Motor neuron (in vitro differentiated cells): ENCODE measurements around the gene ZBTB39. TPM values are rescaled to one million over a fixed set of nuclear protein-coding genes. Genes with fewer than 3 reads are reported as not detected.
"Not testable (repeated sequence)": the region's sequence is repeated elsewhere in the genome, so short reads cannot be mapped to it uniquely, and the experiment has no call there.

Experiments used
- ATAC-seq, 8 experiments: fragments of 200-7000 bp; cut with Tn5 transposase; replicated peaks in 6 of 8; 2 replicates each; pipeline ENCODE4 v1.8.0; 2021; ENCODE audit warnings: mild to moderate bottlenecking in 8 of 8, moderate library complexity in 8 of 8
- H3K27ac ChIP-seq, 2 donors: fragments of 250-450 bp; sonication (Bioruptor Pico); 2 replicates each; pipeline ENCODE4 v1.9.0; 2021; ENCODE audit warnings: antibody characterized with exemption in 2 of 2, mild to moderate bottlenecking in 2 of 2, moderate library complexity in 1 of 2
- H3K4me1 ChIP-seq, 2 donors: fragments of 250-450 bp; sonication (Bioruptor Pico); replicated peaks in 1 of 2; 2 replicates each; pipeline ENCODE4 v1.6.1; 2021; ENCODE audit warnings: antibody characterized with exemption in 2 of 2, mild to moderate bottlenecking in 2 of 2, moderate library complexity in 1 of 2
- H3K4me3 ChIP-seq, 5 donors: fragments of 250-450 bp; sonication (Bioruptor Pico); 2 replicates each; pipeline ENCODE4 v1.9.0; 2021; ENCODE audit warnings: antibody characterized with exemption in 5 of 5, mild to moderate bottlenecking in 5 of 5, moderate library complexity in 4 of 5
- WGBS, 10 experiments: fragments of 450-650 bp; shearing (Covaris generic); methylation state at CpG; one replicate each; pipeline ENCODE4 v1.0.0; 2022; 5-methylcytosine and 5-hydroxymethylcytosine counted together
- in situ Hi-C, 9 experiments: fragments of 400-800 bp; cut with MboI; loops; one replicate each; pipeline ENCODE4 v1.15.0; 2021; ENCODE audit warnings: low sequenced_read_pairs in 9 of 9, low pct_unique_long_range_greater_than_20kb in 2 of 9; ENCODE audit not compliant: unreplicated experiment in 9 of 9
- total RNA-seq, 8 experiments: library from RNA; unstranded; fragments of 300-600 nt; gene quantifications; 2 replicates each; pipeline versions ENCODE4 v1.2.3 to v1.2.4, GENCODE V29; 2022

The ZBTB39 gene
- total RNA-seq, 8 experiments from 2014 or later, result 4.4 to 17.8 (median 9.3) TPM

GRCh38 chr12:56963557-56963956 is 42.8 kb downstream of the ZBTB39 start:
- H3K27ac ChIP-seq, ATAC-seq, H3K4me1 ChIP-seq, in situ Hi-C loops, H3K4me3 ChIP-seq: not testable (repeated sequence)
- no CpG with 5 or more reads among the region's 27 CpGs for WGBS, 10 experiments

- H3K4me1 ChIP-seq, ATAC-seq, in situ Hi-C loops, H3K27ac ChIP-seq, H3K4me3 ChIP-seq: not testable (repeated sequence)
- WGBS, 10 experiments, result 57 to 83% (median 71%) methylated on average over 1 to 4 of the region's 4 CpGs; no CpG with 5 or more reads in 2 of the 10 experiments
Observed at GRCh38 chr12:56962247-56962646, 44.1 kb downstream of the ZBTB39 start.

GRCh38 chr12:56958422-56958821 is 47.9 kb downstream of the ZBTB39 start:
- Histone ChIP-seq H3K27ac (no peak overlapping the region), H3K4me3 (no peak overlapping the region), H3K4me1 (no peaks in the 10 kb centered on the region)
- in situ Hi-C loops, result no loop called here
- no peak for ATAC-seq
- 20 to 80% (median 72%) methylated on average over 1 to 2 of the region's 2 CpGs; no CpG with 5 or more reads in 4 of the 10 experiments for WGBS, 10 experiments

GRCh38 chr12:56957229-56958052 is 48.9 kb downstream of the ZBTB39 start, which contains the start of gene RDH16:
RDH16 (minus strand) TSS chr12:56957608; CDS start chr12:56957462, 146 bp downstream.
- peak in 3 of 8 experiments; percentile 53 to 81 (median 71) for ATAC-seq
- in situ Hi-C loops, result no loop called here
- Histone ChIP-seq H3K4me3 (no peak within 1 kb of the TSS), H3K27ac (no peak within 1 kb of the TSS), H3K4me1 (no peaks in the 10 kb centered on the region)
- 29 to 100% (median 67%) methylated on average over 1 to 6 of the region's 10 CpGs; no CpG with 5 or more reads in 4 of the 10 experiments for WGBS, 10 experiments

GRCh38 chr12:56955631-56956256 is 50.6 kb downstream of the ZBTB39 start:
- 0 to 70% (median 15%) methylated on average over 1 to 2 of the region's 2 CpGs; no CpG with 5 or more reads in 2 of the 10 experiments for WGBS, 10 experiments

GRCh38 chr12:56954958-56955355 is 51.4 kb downstream of the ZBTB39 start:
- no peak overlapping the region for H3K4me3 ChIP-seq
- H3K4me1 ChIP-seq, result no peaks in the 10 kb centered on the region
- in situ Hi-C loops, result no loop called here
- no peak for ATAC-seq
- 20 to 82% (median 47%) methylated on average over 2 to 3 of the region's 6 CpGs; no CpG with 5 or more reads in 7 of the 10 experiments for WGBS, 10 experiments
- H3K27ac ChIP-seq, result no peak overlapping the region

More at GRCh38 chr12:56955631-56956256, 50.6 kb downstream of the ZBTB39 start:
- in situ Hi-C loops, result no loop called here
- Histone ChIP-seq H3K4me3 (no peak overlapping the region), H3K27ac (no peak overlapping the region), H3K4me1 (no peaks in the 10 kb centered on the region)
- ATAC-seq, result peak in 2 of 8 experiments; percentile 29 to 57

GRCh38 chr12:56954057-56954957 is 52.0 kb downstream of the ZBTB39 start:
- WGBS, 10 experiments, result 21 to 92% (median 73%) methylated on average over 2 to 5 of the region's 6 CpGs; no CpG with 5 or more reads in 5 of the 10 experiments
- no peaks in the 10 kb centered on the region for H3K4me1 ChIP-seq
- in situ Hi-C loops, result no loop called here
- ATAC-seq, result no peak
- H3K4me3 ChIP-seq, result no peak overlapping the region
- H3K27ac ChIP-seq, result no peak overlapping the region

GRCh38 chr12:56953314-56953713 is 53.0 kb downstream of the ZBTB39 start:
- Histone ChIP-seq H3K4me1 (no peaks in the 10 kb centered on the region), H3K27ac (no peak overlapping the region), H3K4me3 (no peak overlapping the region)
- in situ Hi-C loops, result no loop called here
- WGBS, 10 experiments, result 0 to 17% (median 0%) methylated on average over 1 of the region's 1 CpG; no CpG with 5 or more reads in 7 of the 10 experiments
- no peak for ATAC-seq

- in situ Hi-C loops, result no loop called here
- H3K4me1 ChIP-seq, result no peaks in the 10 kb centered on the region
- no peak overlapping the region for H3K27ac ChIP-seq
- H3K4me3 ChIP-seq, result no peak overlapping the region
- no peak for ATAC-seq
- 28 to 86% (median 79%) methylated on average over 1 to 8 of the region's 11 CpGs; no CpG with 5 or more reads in 3 of the 10 experiments for WGBS, 10 experiments
Observed at GRCh38 chr12:56951582-56952339, 54.6 kb downstream of the ZBTB39 start.

GRCh38 chr12:56948881-56949280 is 57.5 kb downstream of the ZBTB39 start:
- in situ Hi-C loops, result no loop called here
- no peak overlapping the region for H3K4me3 ChIP-seq
- WGBS, 10 experiments, result 70 to 86% methylated on average over 2 of the region's 2 CpGs; no CpG with 5 or more reads in 8 of the 10 experiments
- H3K27ac ChIP-seq, result no peak overlapping the region
- no peaks in the 10 kb centered on the region for H3K4me1 ChIP-seq
- no peak for ATAC-seq
